ENCODE results near the gene LACC1.

The LACC1 gene

GRCh38 chr13:43877766-43878165 is 1.9 kb upstream of the LACC1 start:
- Mint-ChIP-seq H3K4me3 (peak overlapping the region; percentile 86), H3K9me3 (no peaks in the 10 kb centered on the region), H3K27ac (no peak overlapping the region), H3K4me1 (peaks cover 13% of the 10 kb centered on the region), H3K36me3 (peaks cover 7% of the 10 kb centered on the region)
- DNase-seq (ENCODE audit: low spot score in 2 of 2): no peak
- ATAC-seq: no peak

- H3K27ac Mint-ChIP-seq: peak within 1 kb of the TSS; percentile 97
- H3K4me3 Mint-ChIP-seq: peak within 1 kb of the TSS; percentile 86
- H3K36me3 Mint-ChIP-seq: peaks cover 7% of the 10 kb centered on the region
- ATAC-seq: peak; percentile 92
- no peaks in the 10 kb centered on the region for H3K9me3 Mint-ChIP-seq
- peaks cover 13% of the 10 kb centered on the region for H3K4me1 Mint-ChIP-seq
- DNase-seq (ENCODE audit: low spot score in 2 of 2): peak; percentile 67 to 89
Observed at GRCh38 chr13:43878892-43879754, 581 bp upstream of the LACC1 start, which contains the start of gene CCDC122. TSS of gene CCDC122 (minus strand) at chr13:43879740. CDS start at chr13:43869376, 10,364 bp downstream.

DNA sequence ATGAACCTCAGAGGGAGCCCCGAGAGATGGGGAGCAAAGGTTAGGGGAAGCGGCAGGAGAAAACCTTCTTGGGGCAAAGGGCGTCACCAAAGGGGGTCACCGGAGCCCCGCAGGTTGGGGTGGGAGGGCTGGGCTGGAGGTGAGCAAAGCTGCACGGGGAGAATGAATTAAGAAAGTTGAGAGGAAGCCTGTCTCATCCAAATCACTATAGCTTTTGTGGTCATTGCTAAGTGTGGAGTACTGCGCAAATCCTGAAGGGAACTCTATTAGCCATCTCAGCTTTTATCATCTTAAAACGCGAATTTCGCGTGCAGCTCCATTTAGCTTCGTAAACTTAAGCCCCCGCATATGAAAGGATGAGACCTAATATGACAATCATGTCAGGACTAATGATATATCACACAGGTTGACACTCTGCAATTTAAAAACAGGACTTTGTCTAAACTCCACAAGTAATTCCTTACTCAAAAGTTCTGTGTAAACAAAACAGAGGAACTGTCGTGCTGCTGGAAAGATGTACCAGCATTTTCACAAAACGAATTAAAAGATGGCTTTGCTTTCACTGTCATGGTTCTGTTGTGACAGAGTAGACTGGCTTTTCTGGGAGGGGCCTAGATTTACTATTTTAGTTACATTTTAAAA is 631 bp downstream of the LACC1 start:
- Mint-ChIP-seq H3K27ac (peak overlapping the region; percentile 97), H3K9me3 (no peaks in the 10 kb centered on the region), H3K4me3 (peak overlapping the region; percentile 86), H3K36me3 (peaks cover 12% of the 10 kb centered on the region), H3K4me1 (peaks cover 13% of the 10 kb centered on the region)
- ATAC-seq (no peak), DNase-seq (ENCODE audit: low spot score in 2 of 2) (no peak)

DNA sequence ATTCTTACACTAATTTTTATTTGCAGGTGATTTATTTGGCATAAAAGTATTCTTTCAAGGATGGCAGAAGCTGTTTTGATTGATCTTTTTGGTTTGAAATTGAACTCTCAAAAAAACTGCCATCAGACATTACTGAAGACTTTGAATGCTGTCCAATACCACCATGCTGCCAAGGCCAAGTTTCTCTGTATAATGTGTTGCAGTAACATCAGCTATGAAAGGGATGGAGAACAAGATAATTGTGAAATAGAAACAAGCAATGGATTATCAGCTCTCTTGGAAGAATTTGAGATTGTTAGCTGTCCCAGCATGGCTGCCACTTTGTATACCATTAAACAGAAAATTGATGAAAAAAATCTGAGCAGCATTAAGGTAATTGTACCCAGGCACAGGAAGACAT is 1.2 kb downstream of the LACC1 start:
- H3K27ac Mint-ChIP-seq: no peak overlapping the region
- peaks cover 13% of the 10 kb centered on the region for H3K4me1 Mint-ChIP-seq
- no peak for DNase-seq (ENCODE audit: low spot score in 2 of 2)
- peaks cover 14% of the 10 kb centered on the region for H3K36me3 Mint-ChIP-seq
- H3K4me3 Mint-ChIP-seq: peak overlapping the region; percentile 86
- no peaks in the 10 kb centered on the region for H3K9me3 Mint-ChIP-seq
- ATAC-seq: no peak

GRCh38 chr13:43881580-43881979 is 1.9 kb downstream of the LACC1 start:
- DNase-seq (ENCODE audit: low spot score in 2 of 2) (no peak), ATAC-seq (no peak)
- H3K9me3 Mint-ChIP-seq: no peaks in the 10 kb centered on the region
- peaks cover 13% of the 10 kb centered on the region for H3K4me1 Mint-ChIP-seq
- no peak overlapping the region for H3K27ac Mint-ChIP-seq
- peaks cover 14% of the 10 kb centered on the region for H3K36me3 Mint-ChIP-seq
- H3K4me3 Mint-ChIP-seq: no peak overlapping the region

DNA sequence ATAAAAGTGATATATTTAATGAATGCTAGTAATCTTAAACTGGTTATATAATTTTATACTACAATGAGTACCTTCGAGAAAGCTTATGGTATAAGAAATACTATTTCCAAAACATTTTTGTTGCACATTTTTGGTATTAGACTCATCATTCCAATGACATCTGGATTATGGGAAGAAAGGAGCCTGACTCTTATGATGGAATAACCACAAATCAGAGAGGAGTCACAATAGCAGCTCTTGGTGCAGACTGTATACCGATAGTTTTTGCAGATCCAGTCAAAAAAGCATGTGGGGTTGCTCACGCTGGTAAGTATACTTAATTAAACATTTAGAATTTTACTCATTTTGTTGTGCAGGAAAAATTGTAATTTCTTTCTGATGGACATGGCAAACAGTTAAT is 3.9 kb downstream of the LACC1 start:
- Mint-ChIP-seq H3K4me3 (no peak overlapping the region), H3K36me3 (peaks cover 14% of the 10 kb centered on the region), H3K4me1 (peaks cover 9% of the 10 kb centered on the region), H3K27ac (no peak overlapping the region), H3K9me3 (no peaks in the 10 kb centered on the region)
- ATAC-seq (no peak), DNase-seq (ENCODE audit: low spot score in 2 of 2) (no peak)

- no peak for ATAC-seq
- Mint-ChIP-seq H3K4me1 (peaks cover 7% of the 10 kb centered on the region), H3K4me3 (no peak overlapping the region), H3K9me3 (no peaks in the 10 kb centered on the region), H3K27ac (no peak overlapping the region), H3K36me3 (peaks cover 10% of the 10 kb centered on the region)
- no peak for DNase-seq (ENCODE audit: low spot score in 2 of 2)
Observed at GRCh38 chr13:43884222-43884621, 4.5 kb downstream of the LACC1 start.

GRCh38 chr13:43894438-43894837 is 14.7 kb downstream of the LACC1 start:
- no peak overlapping the region for H3K4me3 Mint-ChIP-seq
- no peak for ATAC-seq
- DNase-seq (ENCODE audit: low spot score in 2 of 2): no peak
- H3K36me3 Mint-ChIP-seq: peaks cover 35% of the 10 kb centered on the region
- no peaks in the 10 kb centered on the region for H3K4me1 Mint-ChIP-seq
- H3K27ac Mint-ChIP-seq: no peak overlapping the region
- H3K9me3 Mint-ChIP-seq: no peaks in the 10 kb centered on the region

DNA sequence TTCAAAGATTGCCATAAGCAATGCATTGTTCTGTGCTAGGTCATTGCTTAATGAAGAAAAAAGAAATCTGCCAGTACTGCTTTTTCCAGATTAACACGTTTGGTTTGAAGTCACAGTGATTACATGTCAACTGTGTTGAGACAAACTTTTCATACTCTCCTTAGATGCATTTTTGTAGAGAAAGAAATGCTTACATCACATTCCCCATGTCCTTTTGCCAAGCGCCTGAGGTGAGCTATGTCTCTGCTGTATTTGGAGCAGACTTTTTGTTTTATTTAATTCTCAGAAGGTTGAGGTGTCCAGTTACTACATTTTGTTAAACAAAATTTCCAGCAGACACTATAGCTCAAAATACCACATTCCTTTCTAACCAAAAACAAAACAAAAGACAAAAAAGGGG is 16.2 kb downstream of the LACC1 start:
- Mint-ChIP-seq H3K36me3 (peaks cover 24% of the 10 kb centered on the region), H3K9me3 (no peaks in the 10 kb centered on the region), H3K27ac (no peak overlapping the region), H3K4me1 (no peaks in the 10 kb centered on the region), H3K4me3 (no peak overlapping the region)
- DNase-seq (ENCODE audit: low spot score in 2 of 2) (no peak), ATAC-seq (no peak)

GRCh38 chr13:43905435-43906031 is 25.8 kb downstream of the LACC1 start:
- H3K4me1 Mint-ChIP-seq: no peaks in the 10 kb centered on the region
- no peak for DNase-seq (ENCODE audit: low spot score in 2 of 2)
- no peaks in the 10 kb centered on the region for H3K36me3 Mint-ChIP-seq
- no peaks in the 10 kb centered on the region for H3K9me3 Mint-ChIP-seq
- ATAC-seq: peak; percentile 52
- H3K4me3 Mint-ChIP-seq: no peak overlapping the region
- H3K27ac Mint-ChIP-seq: no peak overlapping the region

DNA sequence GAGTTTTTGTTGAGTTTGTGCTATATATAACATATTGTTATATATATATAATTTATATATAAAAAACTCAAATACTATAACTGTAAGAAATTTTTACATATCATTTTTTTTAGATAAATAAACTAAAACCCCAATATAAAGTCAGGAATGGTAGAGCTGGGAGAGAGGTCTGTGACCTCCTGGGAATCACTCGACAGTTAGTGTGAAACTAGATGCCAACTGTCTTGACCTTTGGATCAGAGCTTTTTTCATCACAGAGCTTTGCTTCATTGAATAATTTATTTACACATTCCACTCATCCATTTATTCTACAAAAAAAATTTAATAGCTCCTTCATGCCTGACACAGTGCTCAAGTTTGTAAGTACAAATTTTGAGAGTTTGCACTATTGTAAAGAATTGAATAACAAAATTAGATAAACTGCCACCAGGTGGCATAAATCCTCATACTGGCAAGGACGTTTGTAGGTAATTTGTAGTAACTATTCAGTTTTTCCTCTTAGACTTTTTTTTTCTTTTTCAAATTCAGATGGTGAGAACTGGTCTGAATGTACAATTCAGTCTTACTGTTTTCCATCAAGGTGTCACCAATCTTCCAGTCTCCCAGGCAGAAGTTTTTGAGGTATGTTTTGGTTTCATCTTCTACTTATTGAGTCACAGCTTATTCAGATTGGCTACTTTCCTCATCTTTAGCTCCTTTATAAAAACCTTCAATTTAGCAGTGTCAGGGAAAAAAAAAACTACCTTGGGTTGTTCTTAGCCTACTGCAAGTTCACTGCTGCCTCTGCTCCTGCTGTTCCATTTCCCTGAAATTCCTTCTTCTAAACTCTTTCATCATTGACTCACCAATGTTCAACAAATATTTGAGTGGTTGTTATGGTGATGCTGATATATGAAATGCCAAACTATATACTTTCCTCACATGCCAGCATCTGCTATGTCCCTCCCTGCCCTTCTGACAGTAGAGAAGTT is 28.7 kb downstream of the LACC1 start:
- no peaks in the 10 kb centered on the region for H3K9me3 Mint-ChIP-seq
- H3K27ac Mint-ChIP-seq: no peak overlapping the region
- DNase-seq (ENCODE audit: low spot score in 2 of 2): no peak
- peak; percentile 58 for ATAC-seq
- H3K4me1 Mint-ChIP-seq: no peaks in the 10 kb centered on the region
- H3K4me3 Mint-ChIP-seq: no peak overlapping the region
- H3K36me3 Mint-ChIP-seq: no peaks in the 10 kb centered on the region

DNA sequence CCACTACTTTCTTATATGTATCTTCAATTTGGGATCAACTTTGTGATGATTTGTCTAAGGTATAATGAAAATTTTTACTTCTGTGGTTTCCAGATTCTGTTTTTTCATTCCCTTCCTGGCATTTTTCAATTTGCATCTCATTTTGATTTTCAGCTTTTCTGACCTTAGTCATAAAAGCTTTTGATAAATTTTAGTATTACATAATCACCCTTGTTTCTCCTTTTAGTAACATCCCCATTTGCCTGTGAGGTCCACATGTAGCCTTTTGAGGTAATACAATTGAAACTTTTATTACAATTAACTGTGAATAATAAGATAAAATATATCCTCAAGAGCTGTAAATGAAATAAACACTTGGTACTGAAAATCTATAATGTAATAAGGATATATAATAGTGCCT is 31.2 kb downstream of the LACC1 start:
- H3K4me1 Mint-ChIP-seq: no peaks in the 10 kb centered on the region
- H3K9me3 Mint-ChIP-seq: no peaks in the 10 kb centered on the region
- H3K36me3 Mint-ChIP-seq: no peaks in the 10 kb centered on the region
- no peak overlapping the region for H3K4me3 Mint-ChIP-seq
- no peak overlapping the region for H3K27ac Mint-ChIP-seq
- DNase-seq (ENCODE audit: low spot score in 2 of 2) (no peak), ATAC-seq (no peak)

DNA sequence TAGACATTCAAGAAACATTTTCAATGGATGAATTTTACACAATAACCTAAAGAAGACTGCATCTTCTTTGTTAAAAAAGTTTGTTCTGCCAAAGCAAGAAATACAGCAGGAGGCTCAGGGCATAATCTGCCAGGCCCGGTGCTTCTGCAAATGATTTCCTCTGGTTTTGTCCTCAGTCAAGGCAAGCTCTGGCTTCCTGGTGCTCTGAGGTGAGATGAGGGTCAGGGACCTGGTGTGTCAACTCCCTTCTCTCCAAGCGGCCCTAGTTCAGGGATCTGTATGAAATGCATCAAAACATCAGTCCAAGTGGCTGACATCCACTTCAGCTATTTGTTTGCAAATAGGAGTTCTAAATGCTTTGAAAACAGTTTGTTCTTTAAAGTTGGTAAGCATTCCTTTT is 31.6 kb downstream of the LACC1 start:
- DNase-seq (ENCODE audit: low spot score in 2 of 2) (no peak), ATAC-seq (no peak)
- Mint-ChIP-seq H3K36me3 (no peaks in the 10 kb centered on the region), H3K9me3 (no peaks in the 10 kb centered on the region), H3K4me3 (no peak overlapping the region), H3K27ac (no peak overlapping the region), H3K4me1 (no peaks in the 10 kb centered on the region)

- Mint-ChIP-seq H3K4me3 (no peak overlapping the region), H3K4me1 (no peaks in the 10 kb centered on the region), H3K27ac (no peak overlapping the region), H3K9me3 (no peaks in the 10 kb centered on the region), H3K36me3 (no peaks in the 10 kb centered on the region)
- no peak for ATAC-seq
- DNase-seq (ENCODE audit: low spot score in 2 of 2): no peak
Observed at GRCh38 chr13:43911871-43912270, 32.2 kb downstream of the LACC1 start.

DNA sequence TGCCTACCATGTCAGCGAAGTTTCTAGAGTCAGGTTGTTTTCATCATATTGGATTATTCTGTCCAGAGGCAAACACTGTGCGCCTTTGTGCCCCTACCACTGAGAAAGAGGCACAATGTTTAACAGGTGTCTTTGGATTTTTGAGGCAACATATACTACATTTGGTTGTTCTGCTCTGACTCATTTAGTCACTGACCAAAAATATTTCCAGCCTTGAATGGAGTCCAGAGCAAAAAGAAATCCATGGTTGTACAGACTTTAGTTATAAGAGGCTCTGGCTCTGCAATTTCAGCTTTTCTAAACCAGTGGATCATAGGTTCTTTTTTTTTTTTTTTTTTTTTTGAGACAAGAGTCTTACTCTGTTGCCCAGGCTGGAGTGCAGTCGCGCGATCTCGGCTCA is 35.7 kb downstream of the LACC1 start:
- DNase-seq (ENCODE audit: low spot score in 2 of 2) (no peak), ATAC-seq (no peak)
- Mint-ChIP-seq H3K27ac (no peak overlapping the region), H3K36me3 (no peaks in the 10 kb centered on the region), H3K9me3 (no peaks in the 10 kb centered on the region), H3K4me1 (no peaks in the 10 kb centered on the region), H3K4me3 (no peak overlapping the region)
